Neural cell (in vitro differentiated cells): ENCODE data around the gene MMP20. TPM values are rescaled to one million over a fixed set of nuclear protein-coding genes. Genes with fewer than 3 reads are reported as not detected.

ENCODE experiments used
- H2AFZ ChIP-seq: fragments of 200-600, 300-800 bp; sonication (generic), shearing (Covaris generic); 2 replicates; pipeline ENCODE4 v1.6.0; 2014; ENCODE audit warnings: low read depth, mild to moderate bottlenecking, antibody characterized with exemption, low read length, moderate library complexity
- H3F3A ChIP-seq: fragments of 200-600 bp; shearing (Covaris generic); 2 replicates; pipeline ENCODE4 v1.6.1; 2016; ENCODE audit warnings: mild to moderate bottlenecking, moderate library complexity, mixed read lengths, antibody characterized with exemption, low read length; ENCODE audit not compliant: insufficient read depth, poor library complexity, severe bottlenecking
- H3K27ac ChIP-seq: fragments of 200-600, 300-800 bp; sonication (generic), shearing (Covaris generic); 2 replicates; pipeline ENCODE4 v1.5.1; 2014; ENCODE audit warnings: mild to moderate bottlenecking, low read length, moderate library complexity
- H3K27me3 ChIP-seq: fragments of 300-800, 200-600 bp; sonication (generic), shearing (Covaris generic); 2 replicates; pipeline ENCODE4 v1.6.0; 2014; ENCODE audit warnings: mild to moderate bottlenecking, low read depth, low read length, moderate library complexity; ENCODE audit not compliant: insufficient read depth
- H3K36me3 ChIP-seq: fragments of 300-800, 200-600 bp; sonication (generic), shearing (Covaris generic); 2 replicates; pipeline ENCODE4 v1.5.1; 2014; ENCODE audit warnings: mild to moderate bottlenecking, antibody characterized with exemption, low read length, moderate library complexity; ENCODE audit not compliant: insufficient read depth
- H3K4me2 ChIP-seq: fragments of 300-800, 200-600 bp; sonication (generic), shearing (Covaris generic); 2 replicates; pipeline ENCODE4 v1.6.0; 2014; ENCODE audit warnings: mild to moderate bottlenecking, low read length
- H3K4me3 ChIP-seq: fragments of 300-800, 200-600 bp; sonication (generic), shearing (Covaris generic); 2 replicates; pipeline ENCODE4 v1.5.1; 2014; ENCODE audit warnings: mild to moderate bottlenecking, low read length, moderate library complexity
- H3K79me2 ChIP-seq: fragments of 200-600 bp; shearing (Covaris generic); replicated peaks from 2 replicates; pipeline ENCODE4 v1.6.0; 2014; ENCODE audit warnings: mild to moderate bottlenecking, low read length, moderate library complexity; ENCODE audit not compliant: insufficient read depth
- H3K9ac ChIP-seq: fragments of 300-800, 200-600 bp; sonication (generic), shearing (Covaris generic); 2 replicates; pipeline ENCODE4 v1.6.1; 2016; ENCODE audit warnings: mild to moderate bottlenecking, low read length, mixed read lengths
- H3K9me2 ChIP-seq: fragments of 200-600 bp; shearing (Covaris generic); 2 replicates; pipeline ENCODE4 v1.6.1; 2016; ENCODE audit warnings: mild to moderate bottlenecking, low read length, mixed read lengths; ENCODE audit not compliant: insufficient read depth
- H3K9me3 ChIP-seq: fragments of 200-600, 300-800 bp; sonication (generic), shearing (Covaris generic); 2 replicates; pipeline ENCODE4 v1.6.1; 2016; ENCODE audit warnings: mild to moderate bottlenecking, mixed run types, low read length, moderate library complexity, mixed read lengths
- H4K20me1 ChIP-seq: fragments of 200-600 bp; shearing (Covaris generic); 2 replicates; pipeline ENCODE4 v1.6.1; 2016; ENCODE audit warnings: mild to moderate bottlenecking, mixed run types; ENCODE audit not compliant: insufficient read depth
- CTCF ChIP-seq: fragments of 450-650 bp; IDR thresholded peaks from 2 replicates; pipeline ENCODE4 v1.5.1; 2014; ENCODE audit warnings: antibody characterized with exemption, mild to moderate bottlenecking, moderate library complexity; ENCODE audit not compliant: poor library complexity, severe bottlenecking
- EP300 ChIP-seq: fragments of 450-650 bp; conservative IDR thresholded peaks from 2 replicates; pipeline ENCODE4 v1.6.1; 2014; ENCODE audit warnings: antibody characterized with exemption, mild to moderate bottlenecking, moderate library complexity; ENCODE audit not compliant: poor library complexity, severe bottlenecking
- EZH2 ChIP-seq: fragments of 200-600, 300-800 bp; shearing (Covaris generic), sonication (generic); IDR thresholded peaks from 2 replicates; pipeline ENCODE4 v1.6.1; 2014; ENCODE audit warnings: antibody characterized with exemption, low read length, borderline replicate concordance, mild to moderate bottlenecking; ENCODE audit not compliant: insufficient read depth, poor library complexity, severe bottlenecking
- MXI1 ChIP-seq: fragments of 450-650 bp; conservative IDR thresholded peaks from 2 replicates; pipeline ENCODE4 v1.6.1; 2014; ENCODE audit warnings: antibody characterized with exemption, mild to moderate bottlenecking; ENCODE audit not compliant: poor library complexity, severe bottlenecking
- POLR2AphosphoS5 ChIP-seq: IDR thresholded peaks from 2 replicates; pipeline ENCODE4 v1.6.1; 2012
- RAD21 ChIP-seq: fragments of 450-650 bp; conservative IDR thresholded peaks from 2 replicates; pipeline ENCODE4 v1.6.1; 2014; ENCODE audit warnings: antibody characterized with exemption, mild to moderate bottlenecking, moderate library complexity
- REST ChIP-seq: IDR thresholded peaks from 2 replicates; pipeline ENCODE4 v1.6.1; 2012; ENCODE audit warnings: borderline replicate concordance
- SMC3 ChIP-seq: fragments of 450-650 bp; conservative IDR thresholded peaks from 2 replicates; pipeline ENCODE4 v1.6.1; 2014; ENCODE audit warnings: antibody characterized with exemption, mild to moderate bottlenecking, moderate library complexity; ENCODE audit not compliant: poor library complexity
- TAF1 ChIP-seq: IDR thresholded peaks from 2 replicates; pipeline ENCODE4 v1.6.1; 2012; ENCODE audit warnings: low read depth
- polyA plus RNA-seq: library from polyadenylated mRNA; depleted of rRNA; stranded (reverse); fragments of >200 nt; gene quantifications from 2 replicates; pipeline ENCODE4 v1.2.3, GENCODE V29; 2014

MMP20 gene
- polyA plus RNA-seq, 1 donor from 2014 or later, result not detected

DNA sequence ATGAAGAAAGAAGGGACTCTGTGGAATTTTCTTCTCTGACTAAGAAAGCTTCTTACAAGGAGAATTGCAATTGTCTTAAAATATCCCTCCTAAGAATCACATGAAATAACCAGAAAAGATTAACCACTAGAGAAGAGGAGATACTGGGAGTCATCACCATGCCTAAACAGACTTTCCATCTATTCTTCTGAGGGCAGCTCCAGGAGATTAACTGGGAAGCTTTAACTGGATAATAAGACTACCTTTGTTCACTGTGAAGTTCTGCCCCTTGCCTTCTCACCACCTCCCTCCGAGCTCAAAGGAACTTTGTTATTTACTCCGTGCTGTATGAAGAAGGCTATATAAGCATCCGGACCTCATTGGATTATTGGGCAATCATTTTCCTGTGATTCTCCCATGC lies 70.0 kb downstream of the MMP20 start:
- Histone ChIP-seq H3K27me3 (no peaks in the 10 kb centered on the region), H3F3A (no peaks in the 10 kb centered on the region), H3K36me3 (no peaks in the 10 kb centered on the region), H2AFZ (no peak overlapping the region), H3K9ac (no peak overlapping the region), H3K9me2 (no peaks in the 10 kb centered on the region), H3K27ac (no peak overlapping the region), H3K4me3 (no peak overlapping the region), H3K9me3 (no peaks in the 10 kb centered on the region), H3K79me2 (no peaks in the 10 kb centered on the region), H4K20me1 (no peaks in the 10 kb centered on the region), H3K4me2 (no peak overlapping the region)
- no peak for TF ChIP-seq CTCF
- TF ChIP-seq POLR2AphosphoS5, result no peak

- Histone ChIP-seq H3K36me3 (no peaks in the 10 kb centered on the region), H3K27ac (no peak overlapping the region), H3K9ac (no peak overlapping the region), H4K20me1 (no peaks in the 10 kb centered on the region), H3K79me2 (no peaks in the 10 kb centered on the region), H3K4me2 (no peak overlapping the region), H3K27me3 (no peaks in the 10 kb centered on the region), H2AFZ (no peak overlapping the region), H3K9me2 (no peaks in the 10 kb centered on the region), H3K4me3 (no peak overlapping the region), H3K9me3 (no peaks in the 10 kb centered on the region), H3F3A (no peaks in the 10 kb centered on the region)
- no peak for TF ChIP-seq EP300
- no peak for TF ChIP-seq REST
- TF ChIP-seq POLR2AphosphoS5, result no peak
- no peak for TF ChIP-seq CTCF
- no peak for TF ChIP-seq SMC3
- no peak for TF ChIP-seq TAF1
- TF ChIP-seq EZH2, result no peak
- no peak for TF ChIP-seq MXI1
- TF ChIP-seq RAD21, result no peak
Measured at GRCh38 chr11:102553835-102554282, 71.3 kb downstream of the MMP20 start.
